HEK293 (cell line): ENCODE data around the gene ABCC3.

ENCODE experiments used
- CTCF ChIA-PET: fragments of 350-600 bp; formaldehyde crosslinking; extraction: SDS; loops from one replicate; lab custom pipeline; 2021; ENCODE audit warnings: antibody characterized with exemption; lab: Yijun Ruan, JAX
- POLR2A ChIA-PET: fragments of 300-600 bp; formaldehyde crosslinking; extraction: SDS; loops from one replicate; lab custom pipeline; 2020; ENCODE audit warnings: antibody characterized with exemption, inconsistent platforms; lab: Yijun Ruan, JAX
- H3K27ac ChIP-seq: fragments of 200-500 bp; sonication (Bioruptor generic); 2 replicates; pipeline ENCODE4 v1.5.1; 2014; ENCODE audit warnings: low read depth, low read length, control low read depth, inconsistent platforms; ENCODE audit errors: extremely low read depth
- H3K36me3 ChIP-seq, 2 experiments: fragments of 200-500 bp in 1 of 2; sonication (Bioruptor generic) in 1 of 2; 1 replicate in 1 of 2; 2 replicates in 1 of 2; pipeline ENCODE4 v1.5.1; 2014 to 2017; ENCODE audit warnings: inconsistent platforms in 2 of 2, low read length in 2 of 2; ENCODE audit not compliant: control insufficient read depth in 2 of 2, insufficient read depth in 1 of 2
- H3K4me1 ChIP-seq: fragments of 200-500 bp; sonication (Bioruptor generic); 2 replicates; pipeline ENCODE4 v1.5.1; 2014; ENCODE audit warnings: mild to moderate bottlenecking, low read length, inconsistent platforms; ENCODE audit not compliant: control insufficient read depth, insufficient read depth
- H3K4me3 ChIP-seq: 2 replicates; pipeline ENCODE4 v1.5.1; 2011; ENCODE audit warnings: low read depth, mild to moderate bottlenecking, control low read depth, low read length, moderate library complexity
- H3K9me3 ChIP-seq: fragments of 200-500 bp; sonication (Bioruptor generic); 2 replicates; pipeline ENCODE4 v1.5.1; 2014; ENCODE audit warnings: low read depth, low read length, inconsistent platforms; ENCODE audit not compliant: control insufficient read depth, insufficient read depth
- PRDM1 ChIP-seq: fragments of 450-650 bp; formaldehyde crosslinking; IDR thresholded peaks from 2 replicates; pipeline ENCODE4; 2016; ENCODE audit warnings: missing biosample characterization, missing genetic modification characterization
- PRDM2 ChIP-seq: fragments of 450-650 bp; formaldehyde crosslinking; IDR thresholded peaks from 2 replicates; pipeline ENCODE4 v1.5.1; 2016; ENCODE audit warnings: missing biosample characterization, missing genetic modification characterization, borderline replicate concordance
- TRIM28 ChIP-seq: IDR thresholded peaks from 2 replicates; pipeline ENCODE4 v1.6.1; 2011; ENCODE audit warnings: low read length, control low read depth, borderline replicate concordance
- ZBTB8A ChIP-seq: fragments of 450-650 bp; formaldehyde crosslinking; IDR thresholded peaks from 2 replicates; pipeline ENCODE4 v1.5.1; 2016; ENCODE audit warnings: missing biosample characterization, missing genetic modification characterization
- ZEB2 ChIP-seq: fragments of 450-650 bp; formaldehyde crosslinking; IDR thresholded peaks from 2 replicates; pipeline ENCODE4 v1.5.1; 2016; ENCODE audit warnings: missing biosample characterization, missing genetic modification characterization
- ZNF146 ChIP-seq: fragments of 450-650 bp; formaldehyde crosslinking; IDR thresholded peaks from 2 replicates; pipeline ENCODE4 v1.5.1; 2016; ENCODE audit warnings: missing biosample characterization, missing genetic modification characterization
- ZNF24 ChIP-seq: fragments of 450-650 bp; formaldehyde crosslinking; IDR thresholded peaks from 2 replicates; pipeline ENCODE4 v1.5.1; 2016; ENCODE audit warnings: missing biosample characterization, missing genetic modification characterization
- ZNF274 ChIP-seq, 2 experiments: fragments of 200-500 bp in 1 of 2; fragments of 450-650 bp in 1 of 2; sonication (Bioruptor generic) in 1 of 2; formaldehyde crosslinking in 1 of 2; IDR thresholded peaks; 2 replicates each; pipeline versions ENCODE4 v1.5.1 to v1.6.1; 2014 to 2016; ENCODE audit warnings: borderline replicate concordance in 1 of 2, inconsistent platforms in 1 of 2, low read length in 1 of 2, missing biosample characterization in 1 of 2, missing genetic modification characterization in 1 of 2
- ZNF280C ChIP-seq: fragments of 450-650 bp; formaldehyde crosslinking; IDR thresholded peaks from 2 replicates; pipeline ENCODE4 v1.5.1; 2016; ENCODE audit warnings: missing biosample characterization, missing genetic modification characterization
- ZNF311 ChIP-seq: fragments of 450-650 bp; formaldehyde crosslinking; IDR thresholded peaks from 2 replicates; pipeline ENCODE4 v1.5.1; 2017; ENCODE audit warnings: missing biosample characterization, missing genetic modification characterization, borderline replicate concordance
- ZNF37A ChIP-seq: fragments of 450-650 bp; IDR thresholded peaks from 2 replicates; pipeline ENCODE4 v1.5.1; 2018; ENCODE audit warnings: missing biosample characterization, missing genetic modification characterization
- ZSCAN23 ChIP-seq: fragments of 450-650 bp; formaldehyde crosslinking; IDR thresholded peaks from 2 replicates; pipeline ENCODE4 v1.5.1; 2016; ENCODE audit warnings: missing biosample characterization, missing genetic modification characterization
- TF ChIP-seq, protein P1 (sequence below): fragments of 450-650 bp; formaldehyde crosslinking; IDR thresholded peaks from 2 replicates; pipeline ENCODE4; 2016; ENCODE audit warnings: missing biosample characterization, missing genetic modification characterization
- TF ChIP-seq, protein P2 (sequence below): fragments of 450-650 bp; formaldehyde crosslinking; IDR thresholded peaks from 2 replicates; pipeline ENCODE4 v1.5.1; 2017; ENCODE audit warnings: missing biosample characterization, missing genetic modification characterization

The ABCC3 gene

DNA sequence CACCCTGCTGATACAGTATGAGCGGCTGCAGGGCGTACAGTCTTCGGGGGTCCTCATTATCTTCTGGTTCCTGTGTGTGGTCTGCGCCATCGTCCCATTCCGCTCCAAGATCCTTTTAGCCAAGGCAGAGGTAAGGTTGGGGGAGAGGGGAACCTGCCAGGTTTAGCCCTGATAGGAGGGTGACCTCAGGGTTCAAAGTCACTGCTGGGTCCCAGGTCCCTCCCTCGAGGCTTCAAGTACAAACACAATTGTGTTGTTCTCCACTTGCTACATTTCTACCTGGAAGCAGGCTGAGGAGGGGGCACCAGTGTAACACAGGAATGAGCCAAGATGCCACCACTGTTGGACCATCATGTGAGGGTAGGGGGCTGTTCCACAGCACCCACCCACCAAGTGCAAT lies 22.4 kb downstream of the ABCC3 start:
- POLR2A ChIA-PET: no interaction called here
- H3K36me3 ChIP-seq: no peaks in the 10 kb centered on the region
- TF ChIP-seq ZNF311 (tag by site-specific recombination): no peak
- TF ChIP-seq, protein P1, sequence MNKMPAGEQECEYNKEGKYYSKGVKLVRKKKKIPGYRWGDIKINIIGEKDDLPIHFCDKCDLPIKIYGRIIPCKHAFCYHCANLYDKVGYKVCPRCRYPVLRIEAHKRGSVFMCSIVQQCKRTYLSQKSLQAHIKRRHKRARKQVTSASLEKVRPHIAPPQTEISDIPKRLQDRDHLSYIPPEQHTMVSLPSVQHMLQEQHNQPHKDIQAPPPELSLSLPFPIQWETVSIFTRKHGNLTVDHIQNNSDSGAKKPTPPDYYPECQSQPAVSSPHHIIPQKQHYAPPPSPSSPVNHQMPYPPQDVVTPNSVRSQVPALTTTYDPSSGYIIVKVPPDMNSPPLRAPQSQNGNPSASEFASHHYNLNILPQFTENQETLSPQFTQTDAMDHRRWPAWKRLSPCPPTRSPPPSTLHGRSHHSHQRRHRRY (tag by site-specific recombination): no peak
- TF ChIP-seq PRDM2 (tag by site-specific recombination): no peak
- TF ChIP-seq PRDM1 (tag by site-specific recombination): no peak
- TF ChIP-seq ZBTB8A: no peak
- no peak for TF ChIP-seq ZNF24 (tag by site-specific recombination)
- no peak for TF ChIP-seq ZNF146 (tag by site-specific recombination)
- no peak for TF ChIP-seq ZNF37A
- no peak for TF ChIP-seq ZNF280C
- TF ChIP-seq TRIM28: no peak
- no peak overlapping the region for H3K4me3 ChIP-seq
- no peak overlapping the region for H3K27ac ChIP-seq
- H3K4me1 ChIP-seq: no peaks in the 10 kb centered on the region; the same call in 1 of the 2 replicates
- no peaks in the 10 kb centered on the region for H3K9me3 ChIP-seq
- CTCF ChIA-PET: interaction anchor here (0.5 kb wide), 1 partner anchor 288 kb away, joined by 3 read pairs; no protein-coding TSS in a partner anchor

GRCh38 chr17:50657627-50658026 lies 22.9 kb downstream of the ABCC3 start:
- no peak overlapping the region for H3K27ac ChIP-seq

More at GRCh38 chr17:50657627-50658026, 22.9 kb downstream of the ABCC3 start:
- H3K36me3 ChIP-seq: no peaks in the 10 kb centered on the region
- CTCF ChIA-PET: no interaction called here
- POLR2A ChIA-PET: no interaction called here
- H3K4me1 ChIP-seq: no peaks in the 10 kb centered on the region; the same call in 1 of the 2 replicates
- no peak overlapping the region for H3K4me3 ChIP-seq
- no peaks in the 10 kb centered on the region for H3K9me3 ChIP-seq
- TF ChIP-seq, protein P2, sequence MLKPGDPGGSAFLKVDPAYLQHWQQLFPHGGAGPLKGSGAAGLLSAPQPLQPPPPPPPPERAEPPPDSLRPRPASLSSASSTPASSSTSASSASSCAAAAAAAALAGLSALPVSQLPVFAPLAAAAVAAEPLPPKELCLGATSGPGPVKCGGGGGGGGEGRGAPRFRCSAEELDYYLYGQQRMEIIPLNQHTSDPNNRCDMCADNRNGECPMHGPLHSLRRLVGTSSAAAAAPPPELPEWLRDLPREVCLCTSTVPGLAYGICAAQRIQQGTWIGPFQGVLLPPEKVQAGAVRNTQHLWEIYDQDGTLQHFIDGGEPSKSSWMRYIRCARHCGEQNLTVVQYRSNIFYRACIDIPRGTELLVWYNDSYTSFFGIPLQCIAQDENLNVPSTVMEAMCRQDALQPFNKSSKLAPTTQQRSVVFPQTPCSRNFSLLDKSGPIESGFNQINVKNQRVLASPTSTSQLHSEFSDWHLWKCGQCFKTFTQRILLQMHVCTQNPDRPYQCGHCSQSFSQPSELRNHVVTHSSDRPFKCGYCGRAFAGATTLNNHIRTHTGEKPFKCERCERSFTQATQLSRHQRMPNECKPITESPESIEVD (tag by site-specific recombination): no peak
- TF ChIP-seq ZSCAN23 (tag by site-specific recombination) (no peak), ZNF274 (IDR thresholded peaks at IDR 0.05; ENCODE audit: low read length) (no peak), ZNF274 (tag by site-specific recombination; IDR thresholded peaks at IDR 0.05; ENCODE audit: borderline replicate concordance) (no peak), ZEB2 (tag by site-specific recombination) (peak; percentile 53; the same call in 1 of the 2 replicates)
